GM21576 (cell line): ENCODE data around the gene PRR19.

Source experiments
- ATAC-seq: cut with Tn5 transposase; IDR thresholded peaks from one replicate; pipeline ENCODE4 v1.9.1; 2021; ENCODE audit warnings: mild to moderate bottlenecking, moderate library complexity; ENCODE audit not compliant: unreplicated experiment

Gene PRR19

GRCh38 chr19:42270346-42271044 lies 31.4 kb upstream of the PRR19 start:
- no peak for ATAC-seq

- no peak for ATAC-seq
Measured at GRCh38 chr19:42271045-42271419, 30.9 kb upstream of the PRR19 start.

GRCh38 chr19:42271861-42272534 lies 29.9 kb upstream of the PRR19 start:
- ATAC-seq: no peak

GRCh38 chr19:42272535-42272897 lies 29.4 kb upstream of the PRR19 start:
- no peak for ATAC-seq

GRCh38 chr19:42272989-42273406 lies 28.9 kb upstream of the PRR19 start:
- no peak for ATAC-seq

GRCh38 chr19:42273407-42274064 lies 28.4 kb upstream of the PRR19 start:
- ATAC-seq: no peak

GRCh38 chr19:42274065-42274682 lies 27.8 kb upstream of the PRR19 start:
- ATAC-seq: no peak

DNA sequence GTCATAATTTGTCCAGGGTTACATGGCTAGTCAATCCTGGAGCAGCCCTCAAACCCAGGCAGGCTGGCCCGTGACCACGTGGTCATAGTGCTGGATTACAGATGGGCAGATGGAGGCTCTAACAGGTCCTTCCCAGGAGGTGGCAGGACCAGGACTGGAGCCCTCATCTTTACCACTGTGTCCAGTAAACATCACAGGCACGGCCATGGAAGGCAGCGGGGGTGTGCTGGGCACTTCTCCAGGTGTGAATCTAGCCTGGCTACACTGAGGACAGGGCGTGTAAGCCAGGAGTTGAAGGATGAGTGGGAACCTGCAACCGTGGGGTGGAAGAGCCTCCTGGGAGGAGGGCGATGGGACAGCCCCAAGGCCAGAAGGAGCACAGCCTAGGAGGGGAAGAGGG lies 26.8 kb upstream of the PRR19 start:
- ATAC-seq: no peak

GRCh38 chr19:42275517-42275916 lies 26.4 kb upstream of the PRR19 start:
- ATAC-seq: no peak

- ATAC-seq: no peak
Measured at GRCh38 chr19:42276284-42276683, 25.6 kb upstream of the PRR19 start.

DNA sequence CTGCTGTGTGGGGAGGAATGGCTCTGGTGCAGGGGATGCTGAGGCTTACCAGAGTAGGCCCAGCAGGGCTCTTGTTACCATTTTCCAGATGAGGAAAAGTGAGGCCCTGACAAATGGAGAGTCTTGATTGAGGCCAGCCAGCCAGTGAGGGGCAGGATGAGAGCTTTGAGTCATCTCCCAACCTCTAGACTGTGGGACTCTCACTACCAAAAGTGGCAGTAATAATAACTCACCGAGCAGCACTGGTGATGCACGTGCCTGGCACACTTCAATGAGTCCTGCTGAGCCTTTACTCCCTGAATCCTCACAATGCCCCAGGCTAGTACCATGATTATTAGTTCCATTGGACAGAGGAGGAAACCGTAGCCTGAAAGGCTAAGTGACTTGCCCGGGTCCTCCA lies 25.1 kb upstream of the PRR19 start:
- no peak for ATAC-seq

GRCh38 chr19:42277821-42278451 lies 24.0 kb upstream of the PRR19 start:
- ATAC-seq: no peak

- ATAC-seq: no peak
Measured at GRCh38 chr19:42278452-42279154, 23.3 kb upstream of the PRR19 start.

DNA sequence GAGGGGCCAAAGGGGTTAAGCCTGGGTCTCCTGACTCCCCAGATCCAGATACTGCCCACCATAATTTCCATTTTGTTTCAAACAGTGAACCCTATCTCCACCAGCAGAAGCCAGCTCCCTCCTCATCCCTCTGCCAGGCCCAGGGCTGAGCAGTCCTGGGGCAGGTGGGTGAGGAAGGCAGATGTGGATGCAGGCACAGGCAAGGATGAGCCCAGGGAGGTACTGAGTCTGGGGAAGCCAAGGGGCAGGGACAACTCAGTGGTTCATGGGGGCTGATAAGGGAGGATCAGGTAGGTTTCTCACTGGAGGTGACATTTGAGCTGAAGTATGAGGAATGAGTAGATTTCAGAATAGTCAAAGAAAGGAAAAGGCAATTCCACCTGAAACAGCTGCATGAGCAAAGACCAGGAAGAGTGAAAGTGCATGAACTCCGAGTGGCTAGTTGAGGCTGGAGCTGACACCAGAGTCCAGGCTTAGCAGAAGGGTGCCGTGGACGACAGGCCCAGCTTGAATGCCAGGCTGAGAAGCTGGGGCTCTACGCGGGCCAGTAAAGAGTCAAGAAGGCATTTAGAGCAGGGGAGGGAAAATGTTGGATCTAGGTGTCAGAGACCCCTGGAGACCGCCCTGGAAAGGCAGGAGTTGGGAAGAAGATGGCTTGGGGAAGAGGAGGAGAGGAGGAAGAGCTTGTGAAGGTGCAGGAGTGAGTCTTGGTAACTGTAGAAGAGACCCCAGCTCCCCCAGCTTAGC lies 22.6 kb upstream of the PRR19 start:
- ATAC-seq: no peak

DNA sequence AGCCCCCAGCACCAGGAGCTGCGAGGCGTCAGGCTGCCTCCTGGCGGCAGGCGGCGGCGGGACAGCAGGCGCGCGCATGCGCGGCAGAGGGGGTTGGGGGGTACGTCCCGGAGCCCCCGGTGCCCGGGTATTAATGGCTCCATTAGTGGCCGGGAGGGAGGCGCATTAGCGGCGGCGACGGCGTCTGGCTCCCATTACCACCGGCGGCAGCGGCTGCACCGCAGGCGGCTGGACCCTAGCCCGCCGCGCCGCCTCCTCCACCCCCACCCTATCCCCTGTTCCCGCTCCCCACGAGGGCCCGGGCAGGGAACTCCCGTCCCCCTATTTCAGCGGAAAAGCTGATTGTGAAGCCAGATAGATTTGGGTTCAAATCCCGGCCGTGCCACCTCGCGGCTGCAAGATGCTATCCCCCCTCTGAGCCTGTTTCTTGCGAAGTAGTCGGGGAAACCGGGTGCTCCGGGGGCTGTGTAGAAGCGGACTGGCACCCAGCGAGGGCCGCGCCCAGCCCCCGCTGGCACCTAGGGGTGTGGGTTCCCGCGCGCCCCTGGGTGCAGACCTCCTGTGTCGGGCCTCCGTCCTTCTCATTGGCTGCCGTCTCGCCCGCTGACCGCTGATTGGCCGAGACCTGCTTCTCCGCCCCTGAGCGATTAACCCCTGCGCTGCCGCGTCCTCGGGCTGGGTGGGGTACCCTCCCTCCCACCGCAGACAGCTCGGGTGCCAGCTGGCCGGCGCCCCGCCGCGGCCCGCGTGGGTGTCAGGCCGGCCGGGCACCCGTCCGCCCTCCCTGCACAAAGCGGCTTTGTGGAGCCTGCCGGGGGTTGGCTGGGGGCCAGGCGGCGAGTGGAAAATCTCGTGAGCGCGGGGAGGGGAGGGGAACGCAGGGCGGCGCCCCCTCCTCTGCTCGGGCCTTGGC lies 21.8 kb upstream of the PRR19 start:
- peak; percentile 31 for ATAC-seq

- no peak for ATAC-seq
Measured at GRCh38 chr19:42280815-42281145, 21.2 kb upstream of the PRR19 start.

GRCh38 chr19:42281146-42281826 lies 20.6 kb upstream of the PRR19 start:
- no peak for ATAC-seq
